ENCODE data around the gene METTL17. TPM values are rescaled to one million over a fixed set of nuclear protein-coding genes. Genes with fewer than 3 reads are reported as not detected.

METTL17 gene
- total RNA-seq, 1 experiment from 2014 or later, result 95.4 TPM

DNA sequence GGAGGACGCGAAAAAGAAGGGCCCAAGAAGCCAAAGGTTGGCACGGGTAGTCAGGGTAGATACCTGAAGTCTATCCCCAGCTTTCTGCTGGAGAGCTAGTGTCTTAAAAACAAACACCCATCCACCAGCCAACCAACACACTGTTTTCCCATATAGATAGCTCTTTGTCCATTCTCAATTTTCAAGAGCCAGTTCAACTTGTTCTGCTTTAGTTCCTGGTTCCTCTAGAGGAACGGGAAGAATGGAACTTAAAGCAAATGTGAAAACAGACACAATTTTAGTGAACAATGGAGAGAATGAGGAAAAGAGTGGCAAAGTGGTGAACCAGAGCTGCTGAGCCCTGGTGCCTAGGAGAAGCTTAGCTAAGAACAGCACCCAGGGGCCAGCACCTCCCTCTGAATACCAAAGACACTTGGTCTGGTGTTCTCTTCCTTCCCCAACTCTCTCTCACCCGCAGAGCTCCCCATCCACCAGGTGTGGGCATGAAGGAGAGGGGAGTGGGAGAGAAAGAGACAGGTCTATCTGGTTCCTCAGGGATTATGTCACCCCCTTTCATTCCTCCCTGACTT is 31.3 kb downstream of the METTL17 start:
- Histone ChIP-seq H3K4me1 (ENCODE audit: insufficient read depth, low read length, poor library complexity, severe bottlenecking) (peaks cover 5% of the 10 kb centered on the region), H3K4me3 (ENCODE audit: low read depth, low read length, poor library complexity, severe bottlenecking) (no peak overlapping the region), H3K36me3 (ENCODE audit: insufficient read depth, low read length, poor library complexity, severe bottlenecking) (no peaks in the 10 kb centered on the region), H3K9me3 (ENCODE audit: low read depth, low read length, poor library complexity, severe bottlenecking) (no peaks in the 10 kb centered on the region), H3K27ac (ENCODE audit: low read depth, low read length, poor library complexity, severe bottlenecking) (no peak overlapping the region), H3K27me3 (replicated peaks; ENCODE audit: insufficient read depth, low read depth, low read length, poor library complexity) (no peaks in the 10 kb centered on the region)
- TF ChIP-seq, protein P1, sequence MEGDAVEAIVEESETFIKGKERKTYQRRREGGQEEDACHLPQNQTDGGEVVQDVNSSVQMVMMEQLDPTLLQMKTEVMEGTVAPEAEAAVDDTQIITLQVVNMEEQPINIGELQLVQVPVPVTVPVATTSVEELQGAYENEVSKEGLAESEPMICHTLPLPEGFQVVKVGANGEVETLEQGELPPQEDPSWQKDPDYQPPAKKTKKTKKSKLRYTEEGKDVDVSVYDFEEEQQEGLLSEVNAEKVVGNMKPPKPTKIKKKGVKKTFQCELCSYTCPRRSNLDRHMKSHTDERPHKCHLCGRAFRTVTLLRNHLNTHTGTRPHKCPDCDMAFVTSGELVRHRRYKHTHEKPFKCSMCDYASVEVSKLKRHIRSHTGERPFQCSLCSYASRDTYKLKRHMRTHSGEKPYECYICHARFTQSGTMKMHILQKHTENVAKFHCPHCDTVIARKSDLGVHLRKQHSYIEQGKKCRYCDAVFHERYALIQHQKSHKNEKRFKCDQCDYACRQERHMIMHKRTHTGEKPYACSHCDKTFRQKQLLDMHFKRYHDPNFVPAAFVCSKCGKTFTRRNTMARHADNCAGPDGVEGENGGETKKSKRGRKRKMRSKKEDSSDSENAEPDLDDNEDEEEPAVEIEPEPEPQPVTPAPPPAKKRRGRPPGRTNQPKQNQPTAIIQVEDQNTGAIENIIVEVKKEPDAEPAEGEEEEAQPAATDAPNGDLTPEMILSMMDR (conservative IDR thresholded peaks at IDR 0.05; ENCODE audit: low read depth, low read length), result no peak
- TF ChIP-seq EZH2 (IDR thresholded peaks at IDR 0.05; ENCODE audit: borderline replicate concordance, low read depth, low read length, poor library complexity, severe bottlenecking), result no peak
- ChIA-PET POLR2A (ENCODE audit: low non-redundant PET) (no interaction called here), CTCF (no interaction called here)
- DNase-seq (ENCODE audit: low spot score), result no peak
- no TSS peak for BruUV-seq (replicated peaks)
- intact Hi-C loops (cut with micrococcal nuclease; ENCODE audit: unreplicated experiment), result no loop called here

DNA sequence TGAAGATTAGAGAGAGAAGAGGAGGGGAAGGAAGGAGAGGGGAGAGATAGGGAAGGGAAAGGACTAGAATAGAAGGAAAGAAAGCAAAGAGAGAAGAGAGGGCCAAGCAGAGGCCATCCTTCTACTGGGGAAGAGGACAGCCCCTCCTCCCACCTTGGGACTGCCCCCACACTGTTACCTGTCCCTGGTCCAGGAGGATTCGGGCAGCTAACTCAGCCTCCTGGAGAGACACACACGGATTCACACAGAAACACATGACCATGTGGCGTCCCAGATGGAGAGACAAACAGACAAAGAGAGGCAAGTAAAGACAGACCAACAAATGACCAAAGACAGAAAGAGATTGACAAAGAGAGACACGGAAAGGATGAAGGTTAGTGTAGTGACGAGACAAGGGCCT is 32.9 kb downstream of the METTL17 start:
- DNase-seq (ENCODE audit: low spot score), result no peak
- no peaks in the 10 kb centered on the region for H3K36me3 ChIP-seq (ENCODE audit: insufficient read depth, low read length, poor library complexity, severe bottlenecking)
- no peak overlapping the region for H3K4me3 ChIP-seq (ENCODE audit: low read depth, low read length, poor library complexity, severe bottlenecking)
- no peaks in the 10 kb centered on the region for H3K27me3 ChIP-seq (replicated peaks; ENCODE audit: insufficient read depth, low read depth, low read length, poor library complexity)
- intact Hi-C loops (cut with micrococcal nuclease; ENCODE audit: unreplicated experiment), result no loop called here
- no peak overlapping the region for H3K27ac ChIP-seq (ENCODE audit: low read depth, low read length, poor library complexity, severe bottlenecking)
- H3K4me1 ChIP-seq (ENCODE audit: insufficient read depth, low read length, poor library complexity, severe bottlenecking), result peaks cover 5% of the 10 kb centered on the region
- CTCF ChIA-PET, result interaction anchor here (2.6 kb wide), 1 partner anchor 8 kb away, joined by 7 read pairs; no protein-coding TSS in a partner anchor
- H3K9me3 ChIP-seq (ENCODE audit: low read depth, low read length, poor library complexity, severe bottlenecking), result no peaks in the 10 kb centered on the region
- POLR2A ChIA-PET (ENCODE audit: low non-redundant PET), result no interaction called here
- BruUV-seq (replicated peaks), result no TSS peak
- TF ChIP-seq, protein P1 (conservative IDR thresholded peaks at IDR 0.05; ENCODE audit: low read depth, low read length), result no peak
- TF ChIP-seq EZH2 (IDR thresholded peaks at IDR 0.05; ENCODE audit: borderline replicate concordance, low read depth, low read length, poor library complexity, severe bottlenecking), result no peak

DNA sequence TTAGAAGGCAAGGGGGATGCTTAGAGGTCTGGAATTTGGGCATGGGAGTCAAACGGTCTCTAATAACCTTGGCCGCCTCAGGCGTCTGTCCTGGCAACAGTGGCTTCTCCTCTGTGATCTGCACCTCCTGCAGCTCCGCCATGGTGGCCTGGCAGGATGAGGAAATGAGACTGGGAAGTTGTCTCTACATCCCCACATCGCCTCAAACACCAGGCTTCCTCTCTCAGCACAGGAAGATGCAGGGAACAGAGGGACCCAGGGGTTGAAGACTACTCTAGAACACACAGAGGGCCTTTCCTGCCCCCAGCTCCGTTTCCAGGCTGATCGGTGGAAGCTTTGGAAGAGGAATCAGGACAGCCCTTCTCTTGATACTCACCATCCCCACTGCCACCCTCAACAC is 33.4 kb downstream of the METTL17 start:
- Histone ChIP-seq H3K9me3 (ENCODE audit: low read depth, low read length, poor library complexity, severe bottlenecking) (no peaks in the 10 kb centered on the region), H3K27ac (ENCODE audit: low read depth, low read length, poor library complexity, severe bottlenecking) (no peak overlapping the region), H3K27me3 (replicated peaks; ENCODE audit: insufficient read depth, low read depth, low read length, poor library complexity) (no peaks in the 10 kb centered on the region), H3K36me3 (ENCODE audit: insufficient read depth, low read length, poor library complexity, severe bottlenecking) (no peaks in the 10 kb centered on the region), H3K4me1 (ENCODE audit: insufficient read depth, low read length, poor library complexity, severe bottlenecking) (peaks cover 5% of the 10 kb centered on the region), H3K4me3 (ENCODE audit: low read depth, low read length, poor library complexity, severe bottlenecking) (no peak overlapping the region)
- intact Hi-C loops (cut with micrococcal nuclease; ENCODE audit: unreplicated experiment), result no loop called here
- DNase-seq (ENCODE audit: low spot score), result no peak
- CTCF ChIA-PET, result interaction anchor here (2.6 kb wide), 1 partner anchor 8 kb away, joined by 7 read pairs; no protein-coding TSS in a partner anchor
- BruUV-seq (replicated peaks), result no TSS peak
- POLR2A ChIA-PET (ENCODE audit: low non-redundant PET), result no interaction called here
- TF ChIP-seq EZH2 (IDR thresholded peaks at IDR 0.05; ENCODE audit: borderline replicate concordance, low read depth, low read length, poor library complexity, severe bottlenecking), result no peak
- TF ChIP-seq, protein P1 (conservative IDR thresholded peaks at IDR 0.05; ENCODE audit: low read depth, low read length), result no peak
